ENCODE results near the gene HEATR5A.

DNA sequence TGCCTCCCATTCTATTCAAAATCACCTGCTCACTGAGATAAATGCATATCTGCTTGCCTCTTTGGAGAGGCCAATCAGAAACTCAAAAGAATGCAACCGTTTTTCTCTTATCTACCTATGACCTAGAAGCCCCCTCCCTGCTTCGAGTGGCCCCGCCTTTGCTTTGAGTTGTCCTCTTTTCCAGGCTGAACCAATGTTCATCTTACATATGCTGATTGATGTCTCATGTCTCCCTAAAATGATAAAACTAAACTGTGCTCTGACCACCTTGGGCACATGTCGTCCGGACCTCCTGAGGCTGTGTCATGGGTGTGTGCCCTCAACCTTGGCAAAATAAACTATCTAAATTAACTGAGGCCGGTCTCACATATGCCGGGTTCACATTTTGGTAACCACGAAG is 148.7 kb downstream of the HEATR5A start:
- TF ChIP-seq, protein P1, sequence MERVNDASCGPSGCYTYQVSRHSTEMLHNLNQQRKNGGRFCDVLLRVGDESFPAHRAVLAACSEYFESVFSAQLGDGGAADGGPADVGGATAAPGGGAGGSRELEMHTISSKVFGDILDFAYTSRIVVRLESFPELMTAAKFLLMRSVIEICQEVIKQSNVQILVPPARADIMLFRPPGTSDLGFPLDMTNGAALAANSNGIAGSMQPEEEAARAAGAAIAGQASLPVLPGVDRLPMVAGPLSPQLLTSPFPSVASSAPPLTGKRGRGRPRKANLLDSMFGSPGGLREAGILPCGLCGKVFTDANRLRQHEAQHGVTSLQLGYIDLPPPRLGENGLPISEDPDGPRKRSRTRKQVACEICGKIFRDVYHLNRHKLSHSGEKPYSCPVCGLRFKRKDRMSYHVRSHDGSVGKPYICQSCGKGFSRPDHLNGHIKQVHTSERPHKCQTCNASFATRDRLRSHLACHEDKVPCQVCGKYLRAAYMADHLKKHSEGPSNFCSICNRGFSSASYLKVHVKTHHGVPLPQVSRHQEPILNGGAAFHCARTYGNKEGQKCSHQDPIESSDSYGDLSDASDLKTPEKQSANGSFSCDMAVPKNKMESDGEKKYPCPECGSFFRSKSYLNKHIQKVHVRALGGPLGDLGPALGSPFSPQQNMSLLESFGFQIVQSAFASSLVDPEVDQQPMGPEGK (CRISPR knock-in tag; IDR thresholded peaks at IDR 0.05; ENCODE audit: borderline replicate concordance), result no peak
- TF ChIP-seq ISL1 (CRISPR knock-in tag; IDR thresholded peaks at IDR 0.05) (no peak), BACH2 (CRISPR knock-in tag; IDR thresholded peaks at IDR 0.05; ENCODE audit: borderline replicate concordance) (no peak), TCF4 (CRISPR knock-in tag; IDR thresholded peaks at IDR 0.05; ENCODE audit: borderline replicate concordance) (no peak), ARNTL (CRISPR knock-in tag; IDR thresholded peaks at IDR 0.05; ENCODE audit: borderline replicate concordance, low read depth) (no peak)
- TF ChIP-seq, protein P2, sequence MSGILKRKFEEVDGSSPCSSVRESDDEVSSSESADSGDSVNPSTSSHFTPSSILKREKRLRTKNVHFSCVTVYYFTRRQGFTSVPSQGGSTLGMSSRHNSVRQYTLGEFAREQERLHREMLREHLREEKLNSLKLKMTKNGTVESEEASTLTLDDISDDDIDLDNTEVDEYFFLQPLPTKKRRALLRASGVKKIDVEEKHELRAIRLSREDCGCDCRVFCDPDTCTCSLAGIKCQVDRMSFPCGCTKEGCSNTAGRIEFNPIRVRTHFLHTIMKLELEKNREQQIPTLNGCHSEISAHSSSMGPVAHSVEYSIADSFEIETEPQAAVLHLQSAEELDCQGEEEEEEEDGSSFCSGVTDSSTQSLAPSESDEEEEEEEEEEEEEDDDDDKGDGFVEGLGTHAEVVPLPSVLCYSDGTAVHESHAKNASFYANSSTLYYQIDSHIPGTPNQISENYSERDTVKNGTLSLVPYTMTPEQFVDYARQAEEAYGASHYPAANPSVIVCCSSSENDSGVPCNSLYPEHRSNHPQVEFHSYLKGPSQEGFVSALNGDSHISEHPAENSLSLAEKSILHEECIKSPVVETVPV (CRISPR knock-in tag; IDR thresholded peaks at IDR 0.05), result no peak

All from SK-N-SH treated with all-trans-retinoic acid at 6 μM for 48 hours (cell line).